ENCODE results near the gene EEF2KMT. TPM values are rescaled to one million over a fixed set of nuclear protein-coding genes. Genes with fewer than 3 reads are reported as not detected.

EEF2KMT gene
- total and polyA plus RNA-seq, 2 donors (not counting 3 experiments of a cell fraction or from before 2014, with no cell fraction given) = 13.9 to 15.5 TPM

GRCh38 chr16:5065326-5065725, 32.3 kb downstream of the EEF2KMT start:
- Histone ChIP-seq H2AFZ (ENCODE audit: low read depth, low read length) (no peak overlapping the region), H3K9ac (replicated peaks; ENCODE audit: extremely low read depth, insufficient read depth, low read length) (no peak overlapping the region), H3K27ac (ENCODE audit: insufficient read depth, low read depth, low read length) (no peak overlapping the region), H3K9me1 (replicated peaks; ENCODE audit: control insufficient read depth, extremely low read depth, insufficient read depth, low read length) (no peaks in the 10 kb centered on the region), H3K4me2 (ENCODE audit: insufficient read depth, low read length) (no peak overlapping the region), H3K27me3 (ENCODE audit: control insufficient read depth in 2 of 2, insufficient read depth in 2 of 2, low read length in 2 of 2) (peaks cover 0 to 3% of the 10 kb centered on the region in 2 experiments), H3K4me1 (ENCODE audit: control insufficient read depth, extremely low read depth, insufficient read depth, low read length) (no peaks in the 10 kb centered on the region), H4K20me1 (replicated peaks; ENCODE audit: control insufficient read depth, extremely low read depth, insufficient read depth, low read length) (no peaks in the 10 kb centered on the region), H3K9me3 (replicated peaks; ENCODE audit: control insufficient read depth, insufficient read depth, low read length) (no peaks in the 10 kb centered on the region), H3K36me3 (ENCODE audit: control insufficient read depth in 2 of 2, extremely low read depth in 1 of 2, insufficient read depth in 2 of 2, low read length in 2 of 2) (no peaks in the 10 kb centered on the region), H3K79me2 (ENCODE audit: control insufficient read depth, insufficient read depth, low read length) (no peaks in the 10 kb centered on the region), H3K4me3 (replicated peaks in 1 of 3; ENCODE audit: insufficient read depth in 1 of 3, low read depth in 1 of 3, low read length in 3 of 3) (no peak overlapping the region)
- TF ChIP-seq, protein P1, sequence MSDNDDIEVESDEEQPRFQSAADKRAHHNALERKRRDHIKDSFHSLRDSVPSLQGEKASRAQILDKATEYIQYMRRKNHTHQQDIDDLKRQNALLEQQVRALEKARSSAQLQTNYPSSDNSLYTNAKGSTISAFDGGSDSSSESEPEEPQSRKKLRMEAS (IDR thresholded peaks at IDR 0.05; ENCODE audit: insufficient read depth, insufficient read length) = no peak
- TF ChIP-seq EZH2 (IDR thresholded peaks at IDR 0.05; ENCODE audit: borderline replicate concordance, low read depth, low read length, severe bottlenecking) (no peak), JUN (IDR thresholded peaks at IDR 0.05; ENCODE audit: borderline replicate concordance, insufficient read depth, insufficient read length, low read depth) (no peak), GATA2 (IDR thresholded peaks at IDR 0.05; ENCODE audit: insufficient read depth, insufficient read length, low read depth, low read length) (no peak), POLR2AphosphoS5 (IDR thresholded peaks at IDR 0.05; ENCODE audit: insufficient read depth, low read depth, low read length) (no peak), MYC (IDR thresholded peaks at IDR 0.05; ENCODE audit: low read depth, low read length) (no peak), POLR2A (IDR thresholded peaks at IDR 0.05; ENCODE audit: low read depth, low read length) (no peak), FOS (IDR thresholded peaks at IDR 0.05; ENCODE audit: borderline replicate concordance, insufficient read depth, low read length) (no peak)
- TF ChIP-seq, protein P2, sequence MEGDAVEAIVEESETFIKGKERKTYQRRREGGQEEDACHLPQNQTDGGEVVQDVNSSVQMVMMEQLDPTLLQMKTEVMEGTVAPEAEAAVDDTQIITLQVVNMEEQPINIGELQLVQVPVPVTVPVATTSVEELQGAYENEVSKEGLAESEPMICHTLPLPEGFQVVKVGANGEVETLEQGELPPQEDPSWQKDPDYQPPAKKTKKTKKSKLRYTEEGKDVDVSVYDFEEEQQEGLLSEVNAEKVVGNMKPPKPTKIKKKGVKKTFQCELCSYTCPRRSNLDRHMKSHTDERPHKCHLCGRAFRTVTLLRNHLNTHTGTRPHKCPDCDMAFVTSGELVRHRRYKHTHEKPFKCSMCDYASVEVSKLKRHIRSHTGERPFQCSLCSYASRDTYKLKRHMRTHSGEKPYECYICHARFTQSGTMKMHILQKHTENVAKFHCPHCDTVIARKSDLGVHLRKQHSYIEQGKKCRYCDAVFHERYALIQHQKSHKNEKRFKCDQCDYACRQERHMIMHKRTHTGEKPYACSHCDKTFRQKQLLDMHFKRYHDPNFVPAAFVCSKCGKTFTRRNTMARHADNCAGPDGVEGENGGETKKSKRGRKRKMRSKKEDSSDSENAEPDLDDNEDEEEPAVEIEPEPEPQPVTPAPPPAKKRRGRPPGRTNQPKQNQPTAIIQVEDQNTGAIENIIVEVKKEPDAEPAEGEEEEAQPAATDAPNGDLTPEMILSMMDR (IDR thresholded peaks at IDR 0.05; ENCODE audit: extremely low read depth in 1 of 2, insufficient read depth in 1 of 2, low read depth in 1 of 2, low read length in 2 of 2) = no peak
- BruUV-seq (replicated peaks) = no TSS peak
- dilution Hi-C loops (cut with MboI; ENCODE audit: extremely low pct_ligation_motif_present, low sequenced_read_pairs) (no loop called here), intact Hi-C loops (cut with micrococcal nuclease) (no loop called here)
- ChIA-PET POLR2A (no interaction called here), CTCF (interaction anchor here (1.2 kb wide), 1 partner anchor 19 kb away, joined by 3 read pairs; no protein-coding TSS in a partner anchor)
- FAIRE-seq = no peak
- no peak for DNase-seq (ENCODE audit: low read depth, low spot score)

All from endothelial cell of umbilical vein (primary cell).